ENCODE results near the gene PRKCE.
A peak's percentile ranks its signal among the peaks of the same experiment; 100 is the strongest.

Gene PRKCE

DNA sequence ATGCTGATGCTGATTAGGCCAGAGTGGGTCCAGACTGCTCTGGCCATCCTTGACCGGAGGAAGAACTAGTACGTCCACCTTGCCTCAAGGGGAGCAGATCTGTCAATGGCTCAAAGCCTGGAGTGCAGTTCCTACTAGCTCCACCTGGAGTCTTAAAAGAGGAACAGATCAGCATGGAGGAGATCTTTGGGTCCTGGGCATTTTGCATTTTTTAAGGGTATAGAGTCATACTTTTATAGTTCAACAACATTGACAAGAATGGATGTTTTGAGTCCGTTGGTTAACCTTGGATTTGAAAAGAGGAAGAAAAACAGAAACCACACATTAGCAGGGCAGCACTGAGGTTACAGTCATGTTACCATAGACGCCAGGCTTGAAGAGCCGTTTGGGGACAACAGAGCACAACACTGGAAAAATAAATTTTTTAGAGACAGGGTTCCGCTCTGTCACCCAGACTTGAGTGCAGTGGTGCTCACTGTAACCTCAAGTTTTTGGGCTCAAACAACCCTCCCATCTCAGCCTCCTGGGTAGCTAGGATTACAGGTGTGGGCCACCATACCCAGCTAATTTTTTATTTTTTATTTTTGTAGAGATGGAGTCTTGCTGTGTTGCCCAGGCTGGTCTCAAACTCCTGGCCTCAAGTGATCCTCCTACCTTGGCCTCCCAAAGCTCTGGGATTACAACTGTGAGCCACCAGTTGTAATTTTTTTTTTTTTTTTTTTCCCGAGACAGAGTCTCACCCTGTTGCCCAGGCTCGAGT, 78.5 kb downstream of the PRKCE start:
- DNase-seq = peak; percentile 12

DNA sequence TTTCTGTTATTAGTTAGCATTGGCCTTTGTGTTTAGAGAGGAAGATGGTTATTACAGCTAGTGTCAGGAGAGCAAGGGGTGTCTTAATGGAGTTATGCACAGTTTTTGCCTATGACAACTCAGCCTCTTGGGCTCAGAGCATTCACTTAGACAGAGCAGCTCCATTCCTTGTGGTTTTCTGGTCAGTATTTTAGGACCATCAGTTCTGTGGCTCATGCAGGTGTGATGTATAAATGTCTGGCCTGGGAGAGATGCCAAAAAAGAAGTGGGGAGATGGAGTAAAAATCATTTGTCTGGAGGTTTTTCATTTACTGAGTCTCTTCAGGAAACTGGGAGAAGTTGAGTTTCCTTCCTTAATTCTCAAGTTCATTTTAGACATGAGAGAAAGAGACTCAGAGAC, 79.7 kb downstream of the PRKCE start:
- peak; percentile 88 for DNase-seq

DNA sequence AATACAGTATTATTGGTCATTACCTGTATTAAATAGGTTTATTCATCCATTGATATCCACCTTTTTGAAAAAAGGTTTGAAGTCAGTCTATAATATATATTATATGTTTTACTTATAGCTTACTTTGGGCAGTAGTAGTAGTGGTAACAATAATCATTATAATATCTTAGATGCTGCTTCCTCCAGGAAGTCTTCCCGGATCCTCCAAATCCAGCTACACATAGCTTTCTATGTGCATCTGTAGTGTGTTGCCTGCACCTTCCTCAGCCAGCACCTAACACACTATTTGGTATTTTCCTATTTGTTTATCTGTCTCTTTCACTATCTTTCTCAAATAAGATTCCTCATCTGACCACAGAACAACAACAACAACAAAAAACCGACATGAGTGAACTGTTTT, 81.0 kb downstream of the PRKCE start:
- DNase-seq = no peak

GRCh38 chr2:45732946-45733345, 81.5 kb downstream of the PRKCE start:
- no peak for DNase-seq

- DNase-seq = no peak
These were observed 82.9 kb downstream of the PRKCE start for GRCh38 chr2:45734336-45734735.

DNA sequence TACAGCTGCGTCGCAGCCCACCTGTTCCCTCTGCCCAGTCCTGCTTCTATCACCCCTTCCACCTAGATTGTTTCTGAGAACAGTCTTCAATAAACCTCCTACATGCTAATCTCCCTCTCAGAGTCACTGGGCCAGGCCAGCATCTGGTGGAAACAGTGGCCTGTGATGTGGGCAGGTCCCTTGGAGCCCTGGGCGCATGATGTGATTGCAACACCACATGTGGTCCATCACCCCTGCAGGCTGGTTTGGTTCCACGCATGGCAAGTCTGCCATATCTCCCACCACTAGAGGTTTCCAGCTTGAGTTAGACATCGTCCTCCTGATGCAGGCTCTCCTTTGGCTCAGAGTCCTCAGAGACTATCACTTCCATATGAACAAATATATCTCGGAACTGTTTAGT, 83.5 kb downstream of the PRKCE start:
- DNase-seq = no peak

DNA sequence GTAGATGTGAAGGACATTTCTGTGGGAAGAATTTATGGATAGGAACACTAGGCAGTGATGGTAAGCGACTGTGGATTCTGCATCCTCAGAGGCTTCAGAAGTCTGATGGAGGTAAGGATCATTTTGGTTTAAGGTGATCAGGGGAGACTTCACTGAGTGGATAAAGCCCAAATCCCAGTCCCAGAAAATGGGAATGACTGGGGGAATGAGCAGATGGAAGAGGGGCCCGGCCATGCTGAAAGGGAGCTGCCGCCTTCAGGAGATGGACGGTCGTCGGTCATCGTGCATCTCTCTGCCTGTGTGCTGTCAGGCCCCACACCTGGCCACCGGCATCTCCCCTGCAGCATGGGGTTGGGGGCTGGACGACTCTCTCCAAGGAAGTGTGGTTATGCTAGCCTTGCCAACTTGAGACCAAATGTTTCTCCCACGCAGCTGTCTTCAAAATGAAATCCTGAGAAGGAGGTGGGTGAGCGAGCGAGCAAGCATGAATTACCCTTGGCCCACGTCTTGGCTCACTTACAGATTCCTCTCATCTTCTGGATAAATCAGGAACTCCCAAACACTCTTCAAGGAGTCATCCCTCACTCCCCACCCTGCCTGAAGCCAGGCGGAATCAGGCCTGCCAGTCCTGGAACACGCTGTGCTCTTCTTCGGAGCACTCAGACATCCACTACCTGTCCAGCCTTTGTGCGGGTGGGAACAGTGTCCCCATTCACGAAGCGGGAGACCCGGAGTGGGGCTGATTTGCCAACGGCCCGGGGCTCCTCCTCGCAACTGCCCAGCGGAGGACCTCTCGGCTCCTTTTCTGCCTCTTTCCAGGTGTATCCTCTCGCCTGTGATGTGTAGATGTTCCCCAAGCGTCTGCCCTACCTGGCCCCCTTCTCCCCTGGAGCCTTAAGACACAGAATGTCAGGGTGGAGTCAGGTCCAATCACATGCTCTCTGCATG, 85.6 kb downstream of the PRKCE start:
- no peak for DNase-seq

- peak; percentile 27 for DNase-seq
These were observed 88.5 kb downstream of the PRKCE start for GRCh38 chr2:45739796-45740485.

DNA sequence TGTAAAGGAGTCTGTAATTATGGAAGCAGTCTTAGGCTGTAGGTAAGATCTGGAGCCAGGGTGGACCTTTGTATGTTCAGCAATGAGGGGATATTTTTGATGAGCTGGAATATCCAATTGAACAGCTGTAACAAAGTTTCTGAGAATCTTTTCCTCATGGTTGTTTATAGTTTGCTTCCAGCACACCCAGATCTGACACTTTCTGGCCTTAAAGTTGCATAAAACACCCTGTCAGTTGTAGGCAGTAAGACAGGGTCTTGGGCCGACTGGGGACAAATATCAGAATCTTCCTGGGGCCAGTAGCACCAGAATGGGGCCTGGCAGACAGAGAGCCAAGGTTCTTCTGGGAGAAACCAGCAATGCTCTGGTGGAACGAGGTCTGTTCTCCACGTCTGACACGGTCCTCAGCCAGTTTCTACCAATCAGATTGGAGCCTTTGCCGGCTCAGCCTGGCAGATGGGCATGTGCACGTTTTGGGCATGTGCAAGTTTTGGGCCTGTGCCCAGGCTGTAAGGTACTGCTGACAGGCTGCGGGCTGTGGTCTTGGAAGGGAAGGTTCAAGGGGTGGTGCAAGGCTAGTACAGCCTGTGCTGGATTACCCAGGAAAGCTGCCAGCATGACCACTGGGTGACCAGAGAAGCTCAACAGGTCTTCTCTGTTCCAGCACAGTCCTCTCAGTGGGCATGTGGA, 89.8 kb downstream of the PRKCE start:
- peak; percentile 59 for DNase-seq

DNA sequence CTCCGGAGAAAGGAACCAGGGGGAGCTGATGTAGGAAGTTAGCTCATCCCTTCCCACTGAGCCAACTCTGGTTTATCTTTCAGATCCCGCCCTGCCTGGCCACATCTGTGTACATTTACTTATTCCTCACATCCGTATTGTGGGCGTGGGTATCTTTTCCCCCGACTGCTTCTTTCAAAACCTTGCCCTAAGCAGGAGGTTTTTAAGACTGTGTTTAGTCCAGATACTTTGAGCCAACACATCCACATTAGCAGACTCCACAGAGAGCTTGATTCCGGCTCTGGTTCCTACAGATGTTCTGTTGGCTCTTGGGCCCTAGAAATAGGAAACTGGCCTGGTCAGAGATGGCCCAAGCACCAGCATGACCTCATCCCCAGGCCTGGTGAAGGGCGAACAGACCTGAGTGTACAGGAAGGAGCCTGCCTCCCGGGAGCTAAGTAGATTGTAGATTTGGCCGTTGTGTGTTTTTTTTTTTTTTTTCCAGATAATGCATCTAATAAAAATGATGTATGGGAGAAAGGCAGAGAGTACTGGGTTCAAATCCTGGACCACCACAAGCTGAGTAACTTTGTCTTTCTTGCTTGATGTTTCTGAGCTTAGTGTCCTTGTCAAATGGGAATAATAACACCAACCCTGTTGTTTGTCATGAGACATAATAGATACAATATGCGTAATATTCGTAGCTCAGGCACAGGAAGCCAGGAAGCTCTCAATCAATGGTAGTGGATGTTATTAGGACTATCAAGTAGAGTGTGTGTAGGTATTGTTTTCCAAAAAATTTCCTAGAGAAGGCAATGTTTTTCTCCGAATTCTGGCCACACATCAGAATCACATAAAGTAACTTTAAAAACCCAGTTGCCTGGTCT, 92.3 kb downstream of the PRKCE start:
- no peak for DNase-seq

DNA sequence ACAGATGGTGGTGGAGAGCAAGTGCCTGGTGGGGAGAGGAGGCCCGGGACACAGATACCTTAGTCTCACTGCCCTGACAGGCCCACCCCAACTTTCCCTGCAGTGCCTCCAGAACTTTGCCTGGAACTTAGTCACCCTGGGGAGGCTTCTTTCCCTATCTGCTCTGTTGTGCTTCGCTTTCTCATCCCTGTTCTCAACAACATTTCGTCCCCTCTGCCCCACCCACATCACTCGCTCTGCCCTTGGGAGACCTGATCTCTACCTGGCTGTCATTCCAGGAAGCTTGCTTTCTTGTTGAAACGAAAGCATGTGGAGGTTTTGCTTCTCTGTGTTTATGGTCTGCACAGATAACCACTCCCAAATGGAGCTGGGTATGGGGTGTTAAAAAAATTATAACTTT, 93.8 kb downstream of the PRKCE start:
- no peak for DNase-seq

GRCh38 chr2:45746888-45747287, 95.4 kb downstream of the PRKCE start:
- DNase-seq = no peak

GRCh38 chr2:45747363-45747762, 95.9 kb downstream of the PRKCE start:
- no peak for DNase-seq

GRCh38 chr2:45748239-45748638, 96.8 kb downstream of the PRKCE start:
- DNase-seq = peak; percentile 21

DNA sequence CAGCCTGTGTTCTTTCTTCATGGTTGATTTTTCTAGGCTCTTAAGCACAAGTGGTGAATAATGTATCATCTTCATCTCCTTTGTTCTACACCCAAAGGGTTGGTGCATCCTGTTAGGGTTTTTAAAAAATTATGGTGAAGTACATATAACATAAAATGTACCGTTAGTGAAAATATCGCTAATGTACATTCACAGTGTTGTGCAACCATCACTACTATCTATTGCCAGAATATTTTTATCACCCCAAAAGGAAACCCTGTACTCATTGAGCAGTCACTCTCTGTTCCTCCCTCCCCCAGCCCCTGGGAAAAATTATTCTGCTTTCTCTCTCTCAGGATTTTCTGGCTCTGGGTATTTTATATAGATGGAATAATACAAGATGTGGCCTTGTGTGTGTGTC, 98.5 kb downstream of the PRKCE start:
- no peak for DNase-seq

GRCh38 chr2:45750484-45750883, 99.0 kb downstream of the PRKCE start:
- no peak for DNase-seq

DNA sequence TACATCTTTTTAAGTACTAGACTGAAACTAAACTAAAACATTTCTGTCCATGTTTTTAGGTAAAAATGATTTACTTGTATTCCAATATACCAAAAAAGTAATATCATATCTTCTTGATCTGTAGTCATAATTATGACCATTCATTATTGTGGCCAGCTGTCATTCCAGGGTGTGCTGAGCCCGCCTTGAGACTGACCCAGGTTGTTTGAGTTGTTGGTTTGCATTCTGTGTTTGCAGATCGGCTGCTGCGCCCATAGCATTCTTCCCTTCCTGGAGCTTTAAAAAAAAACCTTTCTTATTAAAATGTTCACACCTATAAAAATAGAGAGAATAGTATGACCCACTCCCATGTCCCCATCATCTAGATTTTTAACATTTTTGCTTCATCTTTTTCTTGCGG, 101.9 kb downstream of the PRKCE start:
- no peak for DNase-seq

GRCh38 chr2:45754131-45755010, 102.9 kb downstream of the PRKCE start:
- no peak for DNase-seq

- DNase-seq = no peak
These were observed 104.3 kb downstream of the PRKCE start for GRCh38 chr2:45755585-45756335.

DNA sequence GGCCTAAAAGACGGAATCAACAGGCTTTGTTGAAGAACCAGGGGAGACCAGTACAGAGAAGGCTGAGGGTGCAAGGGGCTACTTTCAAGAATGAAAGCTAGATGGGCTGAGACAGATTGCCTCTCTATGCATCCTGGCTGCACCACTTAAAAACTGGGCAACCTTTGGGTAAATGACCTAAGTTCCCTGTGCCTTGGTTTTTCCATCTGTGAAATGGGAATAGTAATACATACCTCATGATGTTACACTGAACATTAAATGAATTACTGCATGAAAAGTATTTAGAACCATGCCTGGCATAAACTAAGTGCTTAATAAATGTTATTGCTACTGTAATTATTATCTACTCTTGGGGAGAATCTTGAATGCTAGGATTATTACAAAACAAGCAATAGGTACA, 106.5 kb downstream of the PRKCE start:
- no peak for DNase-seq

Data from RPMI8226 (cell line).